HUES6 (cell line): ENCODE results near the gene HM13.
"Not testable (repeated sequence)": the region's sequence is repeated elsewhere in the genome, so short reads cannot be mapped to it uniquely, and the experiment has no call there.

ENCODE experiments used
- H3K27ac ChIP-seq: 2 replicates; pipeline ENCODE4 v1.7.0; 2013; ENCODE audit warnings: low read depth, mild to moderate bottlenecking, low read length, inconsistent platforms
- H3K27me3 ChIP-seq: 2 replicates; pipeline ENCODE4 v1.6.1; 2013; ENCODE audit warnings: low read length; ENCODE audit not compliant: control insufficient read depth, insufficient read depth
- H3K36me3 ChIP-seq: 2 replicates; pipeline ENCODE4 v1.6.1; 2013; ENCODE audit warnings: low read length; ENCODE audit not compliant: control insufficient read depth, insufficient read depth
- H3K4me1 ChIP-seq: 2 replicates; pipeline ENCODE4 v1.6.1; 2013; ENCODE audit warnings: low read length; ENCODE audit not compliant: control insufficient read depth, insufficient read depth
- H3K4me3 ChIP-seq: 2 replicates; pipeline ENCODE4 v1.5.1; 2013; ENCODE audit warnings: low read depth, low read length
- H3K9ac ChIP-seq: one replicate; pipeline ENCODE4 v1.6.1; 2013; ENCODE audit warnings: mild to moderate bottlenecking, low read length
- H3K9me3 ChIP-seq: 2 replicates; pipeline ENCODE4 v1.6.1; 2013; ENCODE audit warnings: low read depth, low read length; ENCODE audit not compliant: control insufficient read depth, insufficient read depth

The HM13 gene

DNA sequence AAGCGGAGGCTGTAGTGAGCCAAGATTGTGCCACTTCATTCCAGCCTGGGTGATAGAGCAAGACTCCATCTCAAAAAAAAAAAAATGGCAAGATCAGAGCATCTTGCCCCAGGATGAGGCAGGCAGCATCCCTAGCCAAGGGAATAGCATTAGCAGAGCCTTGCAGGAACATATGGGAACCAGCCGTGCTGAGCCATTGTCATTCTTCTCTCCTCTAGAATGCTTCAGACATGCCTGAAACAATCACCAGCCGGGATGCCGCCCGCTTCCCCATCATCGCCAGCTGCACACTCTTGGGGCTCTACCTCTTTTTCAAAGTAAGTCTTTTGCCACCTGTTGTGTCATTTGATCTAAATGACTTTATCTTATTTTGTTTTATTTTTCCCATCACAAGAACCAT is 13.0 kb downstream of the HM13 start:
- Histone ChIP-seq H3K9me3 (no peaks in the 10 kb centered on the region), H3K4me1 (no peaks in the 10 kb centered on the region; the same call in 1 of the 2 replicates), H3K4me3 (no peak overlapping the region), H3K27ac (no peak overlapping the region), H3K9ac (no peak overlapping the region), H3K36me3 (peaks cover 77% of the 10 kb centered on the region), H3K27me3 (no peaks in the 10 kb centered on the region)

DNA sequence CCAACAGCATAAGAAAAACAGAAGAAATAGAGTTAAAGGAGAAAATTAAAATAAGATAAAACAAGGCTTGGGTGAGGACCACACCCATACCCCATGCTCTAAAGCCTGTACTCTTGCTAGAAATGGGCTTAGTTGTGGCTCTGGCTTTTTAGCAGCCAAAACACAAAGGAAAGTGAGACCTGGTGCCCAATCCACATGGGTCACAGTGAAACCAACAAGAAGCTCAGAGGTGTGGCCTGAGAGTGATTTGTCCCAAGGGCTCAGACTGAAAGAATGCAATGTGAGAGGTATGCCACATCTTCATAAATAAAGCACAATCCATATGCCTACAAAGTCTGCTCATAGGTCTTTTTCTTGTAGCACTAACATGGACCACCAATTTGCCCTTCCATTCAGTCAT is 21.1 kb downstream of the HM13 start:
- Histone ChIP-seq H3K4me1 (no peaks in the 10 kb centered on the region), H3K27me3 (no peaks in the 10 kb centered on the region), H3K9ac (no peak overlapping the region), H3K4me3 (no peak overlapping the region), H3K36me3 (peaks cover 92% of the 10 kb centered on the region), H3K9me3 (no peaks in the 10 kb centered on the region), H3K27ac (no peak overlapping the region)

DNA sequence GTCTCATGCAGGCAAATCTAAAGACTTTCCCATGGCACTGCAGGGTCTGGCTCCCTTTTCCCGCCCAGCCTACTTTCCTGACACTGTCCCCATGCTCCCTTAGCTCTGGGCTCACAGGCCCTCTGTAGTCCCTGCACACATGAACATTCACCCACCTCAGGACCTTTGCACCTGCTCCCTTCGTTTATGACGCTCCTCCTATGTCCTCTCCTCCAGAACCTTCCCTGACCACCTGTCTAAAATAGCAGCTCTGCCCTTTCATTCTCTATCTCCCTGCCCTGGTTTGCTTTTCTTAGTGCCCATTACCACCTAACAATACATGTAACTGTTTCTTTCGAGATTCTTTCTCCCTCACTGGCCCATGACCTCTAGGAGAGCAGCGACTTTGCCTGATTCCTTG is 22.3 kb downstream of the HM13 start:
- no peaks in the 10 kb centered on the region for H3K27me3 ChIP-seq
- no peak overlapping the region for H3K9ac ChIP-seq
- H3K4me3 ChIP-seq, result no peak overlapping the region
- H3K9me3 ChIP-seq, result no peaks in the 10 kb centered on the region
- H3K27ac ChIP-seq, result no peak overlapping the region
- H3K4me1 ChIP-seq, result no peaks in the 10 kb centered on the region
- peaks cover 86% of the 10 kb centered on the region for H3K36me3 ChIP-seq

DNA sequence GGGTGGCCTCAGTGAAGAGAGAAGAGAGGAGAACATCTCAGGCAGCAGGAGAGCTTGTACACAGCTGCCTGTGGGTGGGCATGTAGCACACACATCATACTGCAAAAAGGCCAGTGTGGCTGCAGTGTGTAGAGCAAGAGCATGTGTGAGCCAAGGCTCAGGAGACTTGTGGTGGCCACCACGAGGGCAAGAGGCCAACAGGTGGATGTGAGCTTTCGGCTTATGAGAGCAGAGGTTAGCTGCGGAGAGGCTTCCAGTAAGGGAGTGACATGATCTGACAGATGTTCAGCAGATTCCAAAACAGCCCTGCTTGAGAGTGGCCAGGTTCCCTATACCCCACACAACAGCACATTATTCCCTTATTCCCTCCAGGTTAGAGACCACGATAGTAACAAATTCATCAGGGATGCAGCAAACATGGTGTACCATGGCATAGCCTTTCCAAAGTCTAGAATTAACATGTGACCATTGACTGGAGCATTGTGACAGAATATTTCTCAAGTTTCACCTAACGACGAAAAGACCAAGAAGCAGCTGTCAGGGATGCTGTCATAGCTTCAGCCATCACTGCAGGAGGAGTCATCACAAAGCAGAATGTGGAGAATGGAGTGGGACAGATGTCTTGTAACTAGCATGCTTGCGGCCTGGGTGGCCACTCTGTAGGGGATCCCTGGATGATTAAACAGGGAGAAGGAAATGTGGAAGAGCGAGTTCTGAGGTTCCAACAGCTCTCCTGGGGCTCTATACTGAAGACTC is 23.1 kb downstream of the HM13 start:
- Histone ChIP-seq H3K9ac (no peak overlapping the region), H3K4me1 (no peaks in the 10 kb centered on the region), H3K4me3 (no peak overlapping the region), H3K27me3 (no peaks in the 10 kb centered on the region), H3K9me3 (no peaks in the 10 kb centered on the region), H3K36me3 (peaks cover 86% of the 10 kb centered on the region), H3K27ac (no peak overlapping the region)

DNA sequence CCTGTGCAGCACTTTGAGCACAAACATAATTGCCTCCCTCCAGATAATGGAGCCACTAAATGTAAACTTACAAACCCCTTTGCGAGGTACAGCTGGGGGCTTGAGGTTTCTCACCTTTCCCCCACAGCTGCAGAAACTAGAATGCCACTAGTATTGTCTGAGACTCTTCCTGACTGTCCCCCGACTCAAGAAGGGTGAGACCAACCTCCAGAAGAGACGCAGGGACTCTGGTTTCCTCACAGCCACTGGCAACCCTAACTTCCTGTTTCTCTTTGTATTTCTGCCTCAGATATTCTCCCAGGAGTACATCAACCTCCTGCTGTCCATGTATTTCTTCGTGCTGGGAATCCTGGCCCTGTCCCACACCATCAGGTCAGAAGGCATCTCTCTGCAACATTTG is 23.6 kb downstream of the HM13 start:
- Histone ChIP-seq H3K27me3 (no peaks in the 10 kb centered on the region), H3K9me3 (no peaks in the 10 kb centered on the region), H3K4me1 (no peaks in the 10 kb centered on the region), H3K9ac (no peak overlapping the region), H3K27ac (no peak overlapping the region), H3K36me3 (peaks cover 86% of the 10 kb centered on the region), H3K4me3 (no peak overlapping the region)

DNA sequence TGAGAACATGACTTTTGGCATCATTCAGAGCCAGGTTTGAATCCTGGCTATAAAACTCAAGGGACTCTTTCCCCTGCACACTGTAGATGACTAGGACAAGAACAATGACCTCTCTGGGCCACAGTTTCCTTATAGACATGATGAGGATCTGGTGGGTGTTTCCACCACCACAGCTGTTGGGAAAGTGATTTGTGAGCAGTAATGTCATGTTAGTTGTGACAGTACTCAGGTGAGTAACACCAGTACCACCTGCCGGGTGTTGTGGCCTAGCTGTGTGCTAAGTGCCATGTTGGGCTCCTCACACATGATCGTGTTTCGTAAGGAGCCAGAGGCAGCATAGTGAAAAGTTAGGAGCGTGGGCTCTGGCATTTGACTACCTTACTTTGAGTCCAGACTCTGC is 24.1 kb downstream of the HM13 start:
- peaks cover 84% of the 10 kb centered on the region for H3K36me3 ChIP-seq
- H3K27ac ChIP-seq, result no peak overlapping the region
- H3K4me3 ChIP-seq, result no peak overlapping the region
- H3K4me1 ChIP-seq, result no peaks in the 10 kb centered on the region
- H3K9me3 ChIP-seq, result no peaks in the 10 kb centered on the region
- H3K9ac ChIP-seq, result no peak overlapping the region
- H3K27me3 ChIP-seq, result no peaks in the 10 kb centered on the region

DNA sequence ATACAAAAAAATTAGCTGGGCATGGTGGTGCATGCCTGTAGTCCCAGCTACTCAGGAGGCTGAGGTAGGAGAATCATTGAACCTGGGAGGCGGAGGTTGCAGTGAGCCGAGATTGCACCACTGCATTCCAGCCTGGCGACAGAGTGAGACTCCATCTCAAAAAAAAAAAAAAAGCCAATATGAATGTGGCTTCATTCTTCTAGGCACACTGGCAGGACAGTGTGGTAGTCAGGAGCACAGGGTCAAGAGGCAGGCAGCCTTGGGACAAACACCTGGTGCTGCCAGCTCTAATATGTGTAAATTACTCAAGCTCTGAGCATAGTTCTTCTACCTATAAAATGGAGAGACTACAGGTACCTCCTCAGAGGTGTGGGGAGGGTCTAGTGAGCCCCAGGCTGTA is 25.4 kb downstream of the HM13 start:
- H3K36me3 ChIP-seq, result peaks cover 80% of the 10 kb centered on the region
- not testable (repeated sequence) for H3K4me1 ChIP-seq, H3K27ac ChIP-seq, H3K4me3 ChIP-seq, H3K9me3 ChIP-seq, H3K27me3 ChIP-seq, H3K9ac ChIP-seq

DNA sequence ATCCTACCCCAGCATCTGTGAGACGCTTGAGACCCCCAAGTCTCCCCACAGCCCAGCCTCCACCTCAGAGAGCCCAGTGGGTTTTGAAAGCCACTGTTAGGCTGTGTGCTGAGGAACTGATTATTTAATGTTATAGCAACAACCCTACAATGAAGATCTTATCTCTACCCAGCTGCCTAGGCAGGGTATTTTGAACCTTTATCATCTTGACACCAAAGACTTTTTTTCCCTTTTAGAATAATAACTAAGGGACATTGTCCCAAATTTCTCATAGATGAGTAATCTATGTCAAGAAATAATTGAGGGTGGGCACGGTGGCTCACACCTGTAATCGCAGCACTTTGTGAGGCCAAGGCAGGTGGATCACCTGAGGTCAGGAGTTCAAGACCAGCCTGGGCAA is 26.2 kb downstream of the HM13 start:
- Histone ChIP-seq H3K9me3 (no peaks in the 10 kb centered on the region), H3K27ac (no peak overlapping the region), H3K4me1 (peaks cover 8% of the 10 kb centered on the region; the same call in 1 of the 2 replicates), H3K9ac (no peak overlapping the region), H3K27me3 (no peaks in the 10 kb centered on the region), H3K4me3 (no peak overlapping the region), H3K36me3 (peaks cover 82% of the 10 kb centered on the region)

DNA sequence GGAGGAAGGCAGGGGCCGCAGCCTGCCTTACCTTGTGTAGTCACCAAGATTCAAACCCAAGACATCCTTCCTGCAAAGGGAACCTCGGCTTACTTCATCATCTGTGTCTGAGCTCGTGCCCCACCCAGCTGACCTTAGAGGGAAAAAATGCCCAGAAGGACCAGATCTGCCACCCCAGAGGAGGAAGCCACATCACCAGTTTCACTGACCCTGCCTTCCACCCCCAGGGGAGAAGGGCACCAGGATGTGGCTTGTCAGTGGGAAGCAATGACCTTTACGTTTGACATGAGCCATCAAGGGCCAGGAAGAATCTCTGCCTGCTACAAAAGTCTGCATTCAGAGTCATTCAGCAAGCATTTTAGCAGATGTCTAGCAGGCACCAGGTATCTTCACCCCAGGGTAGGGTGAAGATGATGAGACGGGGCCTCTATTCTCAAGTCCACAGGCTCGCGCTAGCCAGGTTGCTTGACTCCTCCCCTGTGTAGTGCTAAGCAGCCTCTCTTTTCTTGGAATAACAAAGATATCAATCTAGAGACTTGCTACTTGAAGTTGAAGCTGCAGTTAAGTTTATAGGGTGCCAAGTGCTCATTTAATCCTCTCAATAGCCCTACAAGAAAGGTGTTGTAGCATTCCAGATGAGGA is 28.1 kb downstream of the HM13 start:
- no peak overlapping the region for H3K27ac ChIP-seq
- peaks cover 8% of the 10 kb centered on the region; the same call in 1 of the 2 replicates for H3K4me1 ChIP-seq
- no peak overlapping the region for H3K4me3 ChIP-seq
- no peak overlapping the region for H3K9ac ChIP-seq
- no peaks in the 10 kb centered on the region for H3K9me3 ChIP-seq
- H3K36me3 ChIP-seq, result peaks cover 76% of the 10 kb centered on the region
- H3K27me3 ChIP-seq, result no peaks in the 10 kb centered on the region

DNA sequence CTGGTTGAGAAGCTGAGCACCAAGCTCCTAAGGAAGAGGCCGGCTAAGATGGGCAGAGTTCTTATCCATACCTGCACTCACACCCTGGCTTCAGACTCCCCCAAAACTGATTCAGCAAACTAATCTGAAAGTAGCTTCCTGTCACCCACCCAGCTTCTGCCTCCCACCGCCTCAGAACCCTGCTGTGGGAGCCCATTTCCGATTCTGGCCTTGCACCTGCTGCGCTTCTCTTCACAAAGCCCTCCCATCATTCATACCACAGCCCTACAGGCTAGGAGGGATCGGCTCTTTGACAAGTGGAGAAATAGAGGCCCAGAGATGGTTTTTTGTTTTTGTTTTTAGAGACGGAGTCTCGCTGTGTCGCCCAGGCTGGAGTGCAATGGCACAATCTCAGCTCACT is 28.7 kb downstream of the HM13 start:
- H3K27ac ChIP-seq, result no peak overlapping the region
- no peaks in the 10 kb centered on the region for H3K27me3 ChIP-seq
- no peak overlapping the region for H3K9ac ChIP-seq
- H3K4me3 ChIP-seq, result no peak overlapping the region
- peaks cover 76% of the 10 kb centered on the region for H3K36me3 ChIP-seq
- peaks cover 8% of the 10 kb centered on the region; the same call in 1 of the 2 replicates for H3K4me1 ChIP-seq
- no peaks in the 10 kb centered on the region for H3K9me3 ChIP-seq

DNA sequence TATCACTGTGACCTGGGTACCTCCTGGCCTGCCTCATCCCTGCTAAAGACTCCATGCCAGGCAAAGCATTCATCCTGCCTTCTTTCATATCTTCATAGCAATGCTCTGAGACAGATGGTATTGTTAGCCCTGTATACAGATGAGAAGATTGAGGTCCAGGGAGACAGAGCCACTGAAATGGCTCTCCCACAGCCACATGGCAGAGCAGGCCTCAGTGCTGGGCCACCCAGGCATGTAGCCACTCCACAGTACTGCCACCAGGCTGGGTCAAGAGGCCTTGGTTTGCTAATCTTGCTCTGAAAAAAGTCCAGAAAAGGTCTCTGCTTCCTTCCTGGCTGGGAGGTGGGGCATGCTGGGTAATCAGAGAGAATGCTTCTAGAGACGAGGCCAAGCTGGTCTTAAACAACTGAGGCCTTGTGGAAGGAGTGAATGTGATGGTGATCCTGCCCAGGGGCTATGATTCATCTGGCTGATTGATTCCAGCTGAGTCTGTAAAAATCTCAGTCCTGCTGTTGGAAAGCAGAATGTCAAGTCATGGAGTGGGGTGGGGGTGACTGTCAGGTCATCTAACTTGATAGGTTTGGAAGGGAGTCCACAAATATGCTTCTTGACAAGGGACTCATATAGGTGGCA is 29.8 kb downstream of the HM13 start:
- Histone ChIP-seq H3K9me3 (no peaks in the 10 kb centered on the region), H3K9ac (peak overlapping the region; percentile 17), H3K4me1 (peaks cover 8% of the 10 kb centered on the region; the same call in 1 of the 2 replicates), H3K4me3 (no peak overlapping the region), H3K36me3 (peaks cover 76% of the 10 kb centered on the region), H3K27ac (no peak overlapping the region; the same call in 1 of the 2 replicates), H3K27me3 (no peaks in the 10 kb centered on the region)
